Activated CD4-positive, alpha-beta T cell treated with anti-CD3 and anti-CD28 coated beads, Interleukin-2, amount 50 U/mL, for 48 hours (primary cell): ENCODE results near the gene PBX4.

Source experiments
- DNase-seq, 2 experiments: peaks; one replicate each; pipeline ENCODE4 v3.0.0-alpha.2; 2020

PBX4 gene

DNA sequence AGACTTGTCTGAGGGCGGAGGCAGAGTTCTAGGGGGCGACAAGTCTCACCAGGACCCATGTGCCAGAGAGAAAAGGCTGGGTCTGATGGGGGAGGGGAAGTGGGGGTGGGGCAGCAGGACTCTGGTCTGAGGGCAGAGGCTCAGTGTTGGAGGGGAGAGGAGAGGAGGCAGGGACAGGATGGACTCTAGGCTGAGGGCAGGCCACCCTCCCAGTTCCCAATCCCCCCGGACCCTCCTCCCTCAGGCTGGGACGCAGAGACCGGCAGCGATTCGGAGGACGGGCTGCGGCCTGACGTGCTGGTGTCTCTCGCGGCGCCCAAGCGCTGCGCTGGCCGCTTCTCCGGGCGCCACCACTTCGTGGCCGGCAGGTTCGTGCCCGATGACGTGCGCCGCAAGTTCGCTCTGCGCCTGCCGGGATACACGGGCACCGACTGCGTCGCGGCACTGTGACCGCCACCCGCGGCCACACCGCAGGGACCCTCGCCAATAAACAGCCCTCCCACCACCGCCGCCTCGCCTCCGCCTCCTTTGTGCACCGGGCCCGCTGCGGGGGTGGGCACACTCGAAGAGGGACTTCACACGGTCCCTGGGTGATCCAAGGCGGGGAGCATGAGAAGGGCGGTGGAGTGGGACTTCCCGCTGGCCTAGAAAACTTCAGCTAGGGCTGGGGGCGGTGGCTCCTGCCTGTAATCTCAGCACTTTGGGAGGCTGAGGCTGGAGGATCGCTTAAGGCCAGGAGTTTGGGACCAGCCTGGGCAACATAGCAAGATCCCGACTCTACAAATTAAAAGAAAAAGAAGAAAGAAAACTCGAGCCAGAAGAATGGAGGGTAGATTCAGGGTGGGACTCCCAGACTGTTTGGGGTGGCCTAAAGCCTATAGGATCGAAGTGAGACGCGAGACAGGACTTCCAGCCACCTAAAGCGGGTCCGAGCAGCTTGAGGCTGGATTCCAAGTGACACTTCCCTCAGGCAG, 81.1 kb downstream of the PBX4 start:
- no peak for DNase-seq

DNA sequence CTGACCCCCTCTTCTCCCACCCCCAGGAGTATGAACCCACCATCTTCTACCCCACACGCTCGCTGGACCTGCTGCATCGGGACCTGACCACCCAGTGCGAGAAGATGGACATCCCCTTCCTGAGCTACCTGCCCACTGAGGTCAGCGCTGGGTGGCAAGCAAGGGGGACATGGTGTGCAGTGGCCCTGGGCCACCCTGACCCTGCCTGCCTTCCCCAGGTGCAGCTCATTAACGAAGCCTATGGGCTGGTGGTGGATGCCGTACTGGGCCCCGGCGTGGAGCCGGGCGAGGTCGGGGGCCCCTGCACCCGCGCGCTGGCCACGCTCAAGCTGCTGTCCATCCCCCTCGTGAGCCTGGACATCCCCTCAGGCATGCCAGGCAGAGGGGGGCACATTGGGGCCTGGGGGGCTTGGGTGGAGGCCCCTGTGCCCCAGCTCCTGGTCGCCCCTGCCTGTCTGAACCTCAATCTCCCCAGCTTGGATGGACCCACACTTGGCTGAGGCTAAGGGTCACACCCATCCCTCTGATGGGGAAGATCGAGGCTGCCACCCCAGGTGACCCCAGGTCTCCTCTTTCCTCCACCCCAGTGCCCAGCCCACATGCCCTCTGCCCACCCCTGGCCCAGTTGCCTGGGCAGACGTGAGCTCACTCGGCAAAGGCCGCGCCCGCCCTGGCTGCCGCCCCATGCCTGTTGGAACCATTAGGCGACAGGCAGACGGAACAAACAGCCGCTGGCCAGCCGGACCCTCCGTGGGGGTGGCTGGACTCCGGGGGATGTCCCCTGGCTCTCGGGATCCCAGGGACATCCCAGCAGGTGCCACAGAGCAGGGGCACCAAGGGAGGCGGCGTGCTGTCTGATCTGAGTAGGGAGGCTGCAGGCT, 82.9 kb downstream of the PBX4 start:
- DNase-seq, result no peak

DNA sequence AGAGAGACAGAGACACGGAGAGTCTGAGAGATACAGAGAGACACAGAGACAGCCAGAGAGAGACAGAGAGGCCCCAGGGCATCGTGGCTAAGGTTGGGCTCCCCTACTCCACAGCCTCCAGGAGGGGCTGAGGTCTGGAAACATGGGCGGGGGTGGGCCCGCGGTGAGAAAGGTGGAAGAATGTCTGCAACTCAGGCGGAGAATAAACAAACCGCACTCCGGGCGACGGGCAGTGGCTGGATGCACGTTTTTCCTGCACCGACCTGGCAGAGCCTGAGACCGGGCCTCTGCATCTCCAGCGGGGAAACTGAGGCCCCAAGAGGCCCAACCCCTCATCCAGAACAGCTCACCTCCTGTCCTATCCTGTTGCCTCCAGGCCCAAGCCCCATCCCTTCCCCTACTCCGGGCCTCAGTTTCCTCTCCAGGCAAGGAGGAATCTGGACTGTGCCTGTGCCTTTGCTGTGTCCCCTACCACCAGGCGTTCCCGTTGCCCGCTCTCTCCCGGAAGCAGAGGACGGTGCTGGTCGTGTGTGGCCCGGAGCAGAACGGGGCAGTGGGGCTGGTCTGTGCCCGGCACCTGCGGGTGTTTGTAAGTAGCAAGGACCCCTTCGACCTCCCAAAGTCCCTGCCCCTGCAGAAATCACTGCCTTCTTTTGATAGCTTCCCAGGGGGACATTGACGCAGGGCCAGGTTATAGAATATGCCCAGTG, 83.8 kb downstream of the PBX4 start:
- no peak for DNase-seq

DNA sequence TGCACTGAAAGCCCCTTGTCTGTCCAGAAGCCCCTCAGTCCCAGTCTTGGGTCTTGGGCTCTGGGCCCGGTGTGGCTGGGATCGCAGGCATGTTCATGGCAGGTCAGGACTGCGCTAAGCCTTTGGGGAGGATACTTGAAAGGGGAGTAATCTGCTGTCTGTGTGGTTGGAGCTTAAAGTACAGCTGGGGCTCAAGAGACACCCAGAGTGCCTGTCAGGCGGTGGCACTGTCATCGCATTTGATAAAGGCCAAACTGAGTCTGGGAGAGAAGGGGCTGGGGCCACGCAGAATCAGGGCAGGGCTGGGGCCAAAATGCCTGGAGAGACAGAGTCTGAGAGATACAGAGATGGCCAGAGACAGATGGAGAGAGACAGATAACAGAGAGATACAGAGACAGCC, 84.6 kb downstream of the PBX4 start:
- no peak for DNase-seq

DNA sequence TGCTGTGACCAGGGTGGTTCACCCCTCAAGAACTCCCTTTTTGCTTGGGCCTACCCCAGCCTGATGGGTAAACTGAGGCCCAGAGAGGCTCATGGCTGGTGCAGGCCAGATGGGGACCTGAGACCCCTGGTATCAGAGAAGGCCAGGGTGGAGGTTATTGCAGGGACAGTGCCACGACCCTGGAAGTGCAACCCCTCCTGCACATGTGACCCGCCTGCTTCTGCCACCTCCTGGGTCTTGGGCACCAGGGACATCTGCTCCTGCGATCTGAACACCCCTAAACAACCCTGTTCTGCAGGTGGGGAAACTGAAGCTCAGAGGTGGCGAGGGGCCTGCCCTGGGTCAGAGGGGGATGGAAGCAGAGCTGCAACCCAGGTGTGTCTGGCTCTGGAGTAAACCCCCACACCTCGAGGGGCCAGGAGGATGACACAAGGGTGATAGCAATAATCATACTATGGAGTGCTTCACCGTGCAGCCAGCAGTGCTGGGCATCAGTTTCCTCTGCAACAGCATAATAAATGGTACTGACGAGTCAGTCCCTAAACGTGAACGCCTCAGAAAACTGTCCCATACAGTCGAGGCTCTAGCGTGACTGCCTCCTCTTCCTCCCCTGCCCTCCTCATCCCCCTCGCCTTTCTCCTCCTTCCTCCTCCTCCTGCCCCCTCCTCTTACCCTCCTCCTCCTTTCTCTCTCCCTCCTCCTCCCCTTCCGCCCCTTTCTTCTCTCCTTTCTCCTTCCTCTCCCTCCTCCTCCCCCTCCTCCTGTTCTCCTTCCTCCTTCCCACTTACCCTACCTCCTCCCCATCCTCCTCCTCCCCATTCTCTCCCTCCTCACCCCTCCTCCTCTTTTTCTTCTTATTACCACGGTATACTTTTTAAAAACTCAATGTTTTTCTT, 85.4 kb downstream of the PBX4 start:
- no peak for DNase-seq

DNA sequence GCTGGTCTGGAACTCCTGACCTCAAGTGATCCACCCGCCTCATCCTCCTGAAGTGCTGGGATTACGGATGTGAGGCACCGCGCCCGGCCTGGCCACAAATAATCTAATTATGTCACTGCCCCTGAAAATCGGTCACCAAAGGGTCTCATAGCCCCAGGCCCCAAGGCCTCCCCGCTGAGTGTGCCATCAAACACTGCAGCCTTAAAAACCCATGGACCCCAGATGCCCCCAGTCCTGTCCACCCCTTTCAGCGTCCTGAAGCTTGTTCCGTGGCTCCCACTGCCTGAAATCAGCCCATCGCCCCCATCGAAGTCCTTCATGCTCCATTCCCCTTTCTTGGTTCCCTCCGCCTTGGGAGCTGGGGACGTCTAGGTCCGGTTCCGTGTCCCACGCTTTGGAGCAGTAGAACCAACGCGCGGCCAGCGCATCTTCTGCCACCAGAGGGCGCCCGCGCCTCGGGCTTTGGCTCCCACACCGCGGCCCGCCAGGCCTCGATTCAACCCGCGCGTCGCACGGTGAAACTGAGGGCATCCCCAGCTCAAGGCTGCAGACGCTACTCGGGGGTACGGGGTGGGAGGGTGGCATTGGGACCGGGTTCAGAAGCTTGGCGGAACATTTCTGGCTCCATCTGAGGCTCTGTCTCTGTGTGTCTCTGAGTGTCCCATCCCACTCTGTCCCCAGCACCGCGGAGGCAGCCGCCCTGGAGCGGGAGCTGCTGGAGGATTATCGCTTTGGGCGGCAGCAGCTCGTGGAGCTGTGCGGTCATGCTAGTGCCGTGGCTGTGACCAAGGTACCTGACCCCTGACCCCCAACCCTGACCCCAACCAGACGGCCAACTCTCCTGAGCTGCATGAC, 86.3 kb downstream of the PBX4 start:
- peak; percentile 87 to 90 for DNase-seq

DNA sequence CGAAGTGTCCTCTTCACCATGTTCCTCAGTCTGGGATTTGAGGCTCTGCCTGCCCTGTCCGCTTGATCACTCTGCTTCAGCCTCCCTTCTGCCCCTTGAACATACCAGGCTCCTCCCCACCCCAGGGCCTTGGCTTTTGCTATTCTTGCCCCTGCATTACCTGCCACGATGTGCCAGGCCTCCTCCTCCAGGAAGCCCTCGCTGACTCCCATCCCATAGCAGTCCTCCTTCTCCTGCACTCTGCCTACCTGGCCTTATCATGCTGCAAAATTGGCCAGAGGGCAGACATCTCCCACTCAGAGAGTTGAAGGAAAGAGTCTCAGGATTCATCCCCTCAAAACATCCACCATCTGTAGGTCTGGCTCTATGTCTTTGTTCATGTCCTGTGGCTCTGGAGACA, 87.6 kb downstream of the PBX4 start:
- no peak for DNase-seq

DNA sequence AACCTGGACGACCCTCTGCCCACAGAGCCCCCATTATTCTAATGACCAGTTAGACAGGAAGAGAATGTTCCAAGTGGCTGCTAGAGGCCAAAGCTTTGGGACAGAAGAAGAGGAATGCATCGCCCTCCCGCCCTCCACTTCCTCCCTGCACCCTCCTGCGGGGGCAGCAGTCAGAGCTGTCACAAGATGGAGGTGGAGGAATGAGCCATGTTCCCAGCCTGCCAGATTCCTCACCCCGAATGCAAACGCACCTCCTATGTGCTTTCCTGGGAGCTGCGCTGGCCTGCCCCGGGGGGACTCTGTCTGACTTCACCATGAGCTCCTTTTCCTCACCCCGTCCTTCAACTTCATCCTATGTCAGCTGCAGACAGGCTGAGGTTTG, 88.1 kb downstream of the PBX4 start:
- no peak for DNase-seq

DNA sequence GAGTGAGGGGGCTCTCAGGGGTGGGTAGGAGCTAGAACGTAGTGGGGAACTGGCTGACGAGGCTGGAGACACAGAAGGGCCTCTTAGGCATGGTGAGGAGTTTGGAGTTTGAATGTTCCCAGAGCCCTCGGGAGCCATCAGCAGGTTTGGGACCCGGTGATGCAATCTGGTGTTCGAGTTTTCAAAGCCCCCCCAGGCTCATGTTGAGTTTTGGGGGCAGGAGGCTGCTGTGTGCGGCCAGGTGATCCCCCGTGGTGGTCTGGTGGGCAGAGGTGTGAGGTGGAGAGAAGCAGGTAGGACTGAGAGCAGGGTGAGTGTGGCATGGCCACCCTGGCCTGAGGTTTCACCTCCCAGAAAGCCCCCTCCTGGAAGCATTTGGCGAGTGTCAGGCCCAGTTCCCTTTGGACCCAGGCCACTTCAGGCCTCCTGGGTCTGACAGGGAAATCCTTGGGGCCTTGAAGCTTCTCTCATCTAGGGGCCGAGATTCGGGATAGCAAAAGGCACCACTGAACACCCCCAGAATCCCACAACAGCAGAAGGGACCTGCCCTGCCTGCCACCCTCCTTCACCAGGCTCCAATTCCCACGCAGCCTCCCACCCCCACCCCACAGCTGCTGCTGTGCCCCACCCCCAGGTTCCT, 88.6 kb downstream of the PBX4 start:
- no peak for DNase-seq

DNA sequence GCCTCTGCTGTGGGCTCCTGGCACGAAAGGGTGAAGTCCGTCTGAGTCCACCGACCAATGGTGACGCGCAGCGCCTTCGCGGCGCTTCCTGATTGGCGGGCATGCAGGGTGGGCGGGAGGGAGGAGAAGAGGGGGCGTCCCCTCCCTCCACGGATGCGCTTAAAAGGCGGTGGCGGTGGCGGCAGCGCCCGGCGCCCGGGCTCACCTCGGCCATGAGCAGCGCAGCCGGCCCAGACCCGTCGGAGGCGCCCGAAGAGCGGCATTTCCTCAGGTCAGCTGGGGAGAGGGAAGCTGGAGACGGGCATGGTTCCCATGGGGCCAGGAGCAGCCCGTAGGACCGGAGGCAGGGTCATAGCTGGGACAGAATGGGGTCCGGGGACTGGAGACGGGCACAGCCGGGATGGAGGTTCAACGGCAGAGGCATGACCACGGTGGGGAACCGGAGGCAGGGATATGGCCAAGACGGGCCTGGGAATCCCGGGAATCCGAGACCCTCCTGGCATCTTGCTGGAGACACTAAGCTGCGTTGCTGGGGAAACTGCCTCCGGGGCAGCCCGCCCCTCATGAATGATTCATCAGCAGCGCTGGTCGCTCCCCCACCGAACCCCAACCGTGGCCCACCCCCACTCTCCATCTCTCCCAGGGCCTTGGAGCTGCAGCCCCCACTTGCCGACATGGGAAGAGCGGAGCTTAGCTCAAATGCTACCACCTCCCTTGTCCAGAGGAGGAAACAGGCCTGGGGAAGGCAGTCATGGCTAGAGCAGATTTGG, 89.6 kb downstream of the PBX4 start, which contains the start of gene YJEFN3:
TSS of gene YJEFN3 (plus strand) at position 191 of the 770 bp plus-strand sequence. CDS start at position 213, 22 bp downstream.
- DNase-seq, result no peak

DNA sequence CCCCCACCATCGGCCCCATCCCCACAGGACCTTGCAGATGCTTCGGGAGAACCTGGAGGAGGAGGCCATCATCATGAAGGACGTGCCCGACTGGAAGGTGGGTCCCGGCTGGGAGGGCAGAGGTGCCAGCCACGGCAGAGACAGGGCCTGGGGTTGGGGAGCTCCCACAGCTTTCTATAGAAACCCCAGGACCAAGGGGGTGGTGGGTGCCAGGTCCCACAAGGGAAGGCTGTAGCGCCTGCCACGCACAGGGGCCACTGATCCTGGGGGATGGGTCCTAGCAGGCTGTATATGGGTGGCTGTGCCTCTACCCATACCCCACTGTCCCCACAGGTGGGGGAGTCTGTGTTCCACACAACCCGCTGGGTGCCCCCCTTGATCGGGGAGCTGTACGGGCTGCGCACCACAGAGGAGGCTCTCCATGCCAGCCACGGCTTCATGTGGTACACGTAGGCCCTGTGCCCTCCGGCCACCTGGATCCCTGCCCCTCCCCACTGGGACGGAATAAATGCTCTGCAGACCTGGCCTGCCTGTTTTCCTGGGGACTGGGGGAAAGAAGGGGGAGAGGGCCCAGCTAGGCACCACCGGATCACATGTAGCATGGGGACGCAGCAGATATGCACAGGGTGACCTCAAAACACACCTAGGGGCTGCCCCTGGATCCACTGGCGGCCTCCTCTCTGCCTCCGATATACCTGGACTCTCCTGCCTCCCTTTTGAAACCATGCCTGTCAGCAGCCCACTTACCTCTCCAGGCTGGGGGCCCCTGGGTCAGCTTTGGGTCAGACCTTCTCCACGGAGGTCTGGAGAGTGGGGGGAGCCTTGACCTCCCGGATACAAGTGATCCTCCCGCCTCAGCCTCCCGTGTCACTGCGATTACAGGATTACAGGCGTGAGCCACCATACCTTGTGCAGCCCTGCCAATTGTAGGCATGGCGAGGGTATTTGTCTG, 90.5 kb downstream of the PBX4 start:
- no peak for DNase-seq

DNA sequence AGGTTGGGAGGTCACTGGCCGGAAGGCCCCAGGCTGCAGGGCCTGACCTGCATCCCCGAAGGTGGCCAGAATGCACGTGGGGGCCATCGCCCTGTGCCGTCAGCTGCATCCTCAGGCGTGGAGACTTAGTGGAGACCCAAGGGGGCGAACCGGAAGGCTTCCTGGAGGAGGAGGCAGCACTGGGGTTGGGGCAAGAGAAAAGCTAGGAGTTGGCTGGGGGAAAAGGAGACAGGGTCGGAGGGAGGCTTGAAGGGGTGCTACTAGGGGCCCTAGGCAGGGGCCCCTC, 91.2 kb downstream of the PBX4 start:
- no peak for DNase-seq

DNA sequence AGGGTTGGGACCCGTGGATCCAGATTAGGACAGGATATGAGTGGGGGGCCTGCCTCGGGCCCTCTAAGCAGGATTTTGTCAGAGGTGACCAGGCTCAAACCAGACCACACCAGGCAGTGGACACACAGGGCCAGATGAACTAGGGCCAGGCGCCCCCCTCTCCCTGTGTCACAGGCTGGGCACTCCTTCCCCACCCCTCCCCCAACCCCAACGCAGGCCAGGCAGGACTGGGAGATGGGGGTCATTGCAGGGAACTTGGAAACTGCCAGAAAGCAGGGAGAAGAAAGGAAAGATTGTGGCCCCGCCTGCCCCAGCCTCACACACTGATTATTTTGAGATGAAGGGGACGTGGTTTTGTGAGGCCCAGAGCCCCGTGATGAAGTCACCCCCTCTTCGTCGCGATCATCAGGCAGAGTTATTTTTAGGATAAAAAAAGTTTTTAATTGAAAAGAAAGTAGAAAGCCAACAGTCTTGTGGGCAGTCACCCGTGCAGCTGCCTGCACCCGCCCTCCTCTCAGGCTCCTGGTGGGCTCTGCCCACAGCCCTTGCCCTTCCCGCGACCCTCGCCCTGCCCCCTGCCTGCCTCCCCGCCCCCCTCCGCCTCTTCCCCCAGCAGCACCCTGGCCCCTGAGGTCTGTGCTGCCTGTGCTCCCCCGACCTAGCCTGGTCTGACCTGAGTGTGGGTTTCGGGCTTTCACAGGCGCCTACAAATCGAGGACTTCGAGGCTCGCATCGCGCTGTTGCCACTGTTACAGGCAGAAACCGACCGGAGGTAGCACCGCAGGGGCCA, 91.7 kb downstream of the PBX4 start:
- DNase-seq, result no peak

DNA sequence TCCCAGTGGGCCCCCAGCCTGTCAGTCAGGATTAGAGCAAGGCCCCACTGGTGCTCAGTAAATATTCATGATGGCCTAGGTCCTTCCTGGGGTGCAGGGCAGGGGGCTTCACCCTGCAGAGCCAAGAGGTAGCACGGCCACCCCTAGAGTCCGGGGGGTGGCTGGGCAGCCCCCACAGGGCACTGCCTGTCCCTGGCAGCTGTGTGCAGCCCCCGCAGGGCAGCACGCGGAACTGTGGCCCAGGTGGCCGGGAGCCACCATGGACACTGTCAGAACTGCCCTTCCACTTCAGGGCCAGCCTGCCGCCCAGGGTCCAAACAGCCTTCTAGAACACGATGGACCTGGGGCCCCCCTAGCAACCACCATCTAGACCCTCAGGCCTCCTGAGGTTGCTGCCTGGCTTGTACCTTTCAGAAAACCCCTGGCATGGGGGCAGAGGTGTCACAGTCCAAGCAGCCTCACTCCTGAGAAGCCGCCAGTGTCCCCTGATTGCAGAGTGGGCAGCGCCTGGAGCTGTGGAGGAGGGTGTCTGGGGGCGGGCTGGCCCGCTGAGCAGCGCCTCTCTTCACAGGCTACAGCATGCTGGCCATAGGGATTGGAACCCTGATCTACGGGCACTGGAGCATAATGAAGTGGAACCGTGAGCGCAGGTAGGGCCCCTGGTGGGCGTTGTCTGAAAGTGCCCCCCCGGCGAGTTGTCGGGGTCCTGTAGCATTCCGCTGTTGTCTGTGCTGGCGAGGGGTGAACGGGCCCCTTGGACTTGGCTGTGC, 92.7 kb downstream of the PBX4 start:
- no peak for DNase-seq

DNA sequence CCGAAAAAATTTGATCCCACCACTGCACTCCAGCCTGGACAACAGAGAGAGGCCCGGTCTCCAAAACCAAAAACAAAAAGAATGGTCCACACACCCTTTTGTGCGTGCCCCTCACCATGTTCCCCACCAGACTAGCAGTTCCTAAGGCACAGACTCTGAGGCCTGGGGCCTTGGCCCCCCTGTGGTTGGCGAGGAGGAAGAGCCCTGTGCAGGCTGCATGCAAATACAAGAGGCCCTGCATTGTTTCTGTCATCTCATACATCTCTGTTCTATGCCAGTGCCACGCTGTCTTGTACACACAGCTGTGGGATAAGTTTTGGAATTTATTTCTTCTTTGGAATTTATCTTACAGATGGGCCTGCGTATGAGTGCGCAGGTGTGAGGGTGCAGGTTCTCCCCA, 94.4 kb downstream of the PBX4 start:
- DNase-seq, result no peak

DNA sequence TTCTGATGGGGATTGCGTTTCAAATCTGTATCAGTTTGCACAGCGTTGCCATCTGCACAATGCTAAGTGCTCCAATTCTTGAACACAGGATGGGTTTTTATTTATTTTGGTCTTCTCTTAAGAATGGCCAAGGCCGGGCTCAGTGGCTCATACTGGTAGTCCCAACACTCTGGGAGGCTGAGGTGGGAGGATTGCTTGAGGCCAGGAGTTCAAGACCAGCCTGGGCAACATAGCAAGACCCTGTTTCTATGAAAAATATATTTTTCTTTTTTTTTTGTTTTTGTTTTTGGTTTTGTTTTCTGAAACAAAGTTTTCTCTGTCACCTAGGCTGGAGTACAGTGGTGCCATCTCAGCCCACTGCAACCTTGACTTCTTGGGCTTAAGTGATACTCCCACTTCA, 95.3 kb downstream of the PBX4 start:
- DNase-seq, result no peak

DNA sequence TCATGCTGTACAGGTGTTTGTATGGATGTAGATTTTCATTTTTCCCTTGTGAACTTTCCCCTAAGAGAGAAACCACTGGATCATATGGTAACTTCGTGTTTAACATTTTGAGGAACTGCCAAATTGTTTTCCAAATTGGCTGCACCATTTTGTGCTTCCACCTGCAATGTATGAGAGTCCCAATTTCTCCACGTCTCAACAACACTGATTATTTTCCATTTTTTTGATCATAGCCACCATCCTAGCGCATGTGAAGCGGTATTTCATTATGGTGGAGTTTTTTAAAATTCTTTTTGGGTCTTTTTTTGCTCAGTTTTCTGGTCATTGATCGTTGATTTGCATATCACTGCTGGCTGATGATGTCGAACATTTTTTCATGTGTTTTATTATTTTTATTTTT, 97.5 kb downstream of the PBX4 start:
- DNase-seq, result no peak
